Stimulated activated CD8-positive, alpha-beta memory T cell treated with anti-CD3 and anti-CD28 coated beads, Interleukin-12 subunit alpha, Interleukin-12 subunit beta, amount 100 ng/mL, for 4 hours (primary cell): ENCODE data around the gene OSTN.
"Not testable (repeated sequence)": the region's sequence is repeated elsewhere in the genome, so short reads cannot be mapped to it uniquely, and the experiment has no call there.

Experiments used
- DNase-seq: peaks from one replicate; pipeline ENCODE4 v3.0.0-alpha.2; 2020; ENCODE audit warnings: low read depth

Gene OSTN

GRCh38 chr3:191198932-191199331, at the start of gene OSTN:
OSTN (plus strand) TSS chr3:191199241; CDS start chr3:191212533, 13,292 bp downstream.
- DNase-seq: no peak

GRCh38 chr3:191151653-191152052, 47.4 kb upstream of the OSTN start:
- DNase-seq: no peak

GRCh38 chr3:191154827-191155226, 44.2 kb upstream of the OSTN start:
- DNase-seq: no peak

GRCh38 chr3:191158247-191158646, 40.8 kb upstream of the OSTN start:
- DNase-seq: no peak

- no peak for DNase-seq
Measured at GRCh38 chr3:191158815-191159214, 40.2 kb upstream of the OSTN start.

- DNase-seq: no peak
Measured at GRCh38 chr3:191165802-191166201, 33.2 kb upstream of the OSTN start.

GRCh38 chr3:191166368-191166767, 32.7 kb upstream of the OSTN start:
- no peak for DNase-seq

GRCh38 chr3:191169566-191169965, 29.5 kb upstream of the OSTN start:
- DNase-seq: no peak

- DNase-seq: no peak
Measured at GRCh38 chr3:191170097-191170496, 28.9 kb upstream of the OSTN start.

- no peak for DNase-seq
Measured at GRCh38 chr3:191175102-191175501, 23.9 kb upstream of the OSTN start.

GRCh38 chr3:191176038-191176785, 22.8 kb upstream of the OSTN start:
- no peak for DNase-seq

GRCh38 chr3:191185382-191185781, 13.7 kb upstream of the OSTN start:
- not testable (repeated sequence) for DNase-seq

GRCh38 chr3:191188246-191188645, 10.8 kb upstream of the OSTN start:
- not testable (repeated sequence) for DNase-seq

GRCh38 chr3:191192270-191192669, 6.8 kb upstream of the OSTN start:
- not testable (repeated sequence) for DNase-seq

- DNase-seq: no peak
Measured at GRCh38 chr3:191192941-191193340, 6.1 kb upstream of the OSTN start.

- DNase-seq: no peak
Measured at GRCh38 chr3:191197761-191198306, 1.2 kb upstream of the OSTN start.

- no peak for DNase-seq
Measured at GRCh38 chr3:191198480-191198879, 561 bp upstream of the OSTN start.

GRCh38 chr3:191210032-191210431, 11.0 kb downstream of the OSTN start:
- DNase-seq: no peak

- DNase-seq: no peak
Measured at GRCh38 chr3:191216510-191216909, 17.5 kb downstream of the OSTN start.

- no peak for DNase-seq
Measured at GRCh38 chr3:191217301-191217700, 18.3 kb downstream of the OSTN start.

GRCh38 chr3:191220908-191221307, 21.9 kb downstream of the OSTN start:
- no peak for DNase-seq

- DNase-seq: no peak
Measured at GRCh38 chr3:191221638-191222037, 22.6 kb downstream of the OSTN start.

GRCh38 chr3:191227541-191227940, 28.5 kb downstream of the OSTN start:
- no peak for DNase-seq

GRCh38 chr3:191234216-191234615, 35.2 kb downstream of the OSTN start:
- DNase-seq: no peak
